D721Med (cell line): ENCODE data around the gene IL17RC.

ENCODE experiments used
- DNase-seq: peaks from one replicate; pipeline ENCODE4 v3.0.0; 2011; ENCODE audit warnings: low spot score; ENCODE audit not compliant: insufficient read length
- FAIRE-seq: peaks from 2 replicates; lab custom pipeline; 2011; peaks lifted over from hg19 to GRCh38; lab: Jason Lieb, UNC
- CTCF ChIP-seq: IDR thresholded peaks from 2 replicates; pipeline ENCODE4 v1.5.1; 2012; ENCODE audit warnings: mild to moderate bottlenecking, control low read depth; ENCODE audit not compliant: insufficient read depth; ENCODE audit errors: missing control alignments

Gene IL17RC

GRCh38 chr3:9948586-9948985, 31.7 kb downstream of the IL17RC start:
- no peak for TF ChIP-seq CTCF
- FAIRE-seq: no peak
- DNase-seq: no peak

GRCh38 chr3:9949115-9949514, 32.2 kb downstream of the IL17RC start:
- DNase-seq (no peak), FAIRE-seq (no peak)
- TF ChIP-seq CTCF: no peak

- DNase-seq (no peak), FAIRE-seq (no peak)
- TF ChIP-seq CTCF: no peak
Observed at GRCh38 chr3:9949626-9950025, 32.7 kb downstream of the IL17RC start.

- DNase-seq: no peak
- no peak for TF ChIP-seq CTCF
- no peak for FAIRE-seq
Observed at GRCh38 chr3:9951126-9951525, 34.2 kb downstream of the IL17RC start.

GRCh38 chr3:9951598-9951961, 34.7 kb downstream of the IL17RC start:
- FAIRE-seq (no peak), DNase-seq (no peak)
- no peak for TF ChIP-seq CTCF

GRCh38 chr3:9951962-9952805, 35.3 kb downstream of the IL17RC start, which contains the start of gene PRRT3:
Gene PRRT3, minus strand, starts transcription at chr3:9952408. Its CDS starts 2,293 bp downstream, at chr3:9950115.
- FAIRE-seq: no peak
- no peak for TF ChIP-seq CTCF
- DNase-seq: no peak

GRCh38 chr3:9955067-9955502, 38.2 kb downstream of the IL17RC start:
- TF ChIP-seq CTCF: no peak
- no peak for DNase-seq
- FAIRE-seq: no peak
